Fibroblast of skin of left quadriceps (primary cell): ENCODE measurements around the gene UQCRC2.
"Not testable (repeated sequence)": the region's sequence is repeated elsewhere in the genome, so short reads cannot be mapped to it uniquely, and the experiment has no call there.

Experiments
- DNase-seq, 2 experiments: peaks; one replicate each; pipeline ENCODE4 v3.0.0-alpha.2; 2013; ENCODE audit warnings: low read depth in 2 of 2

The UQCRC2 gene

DNA sequence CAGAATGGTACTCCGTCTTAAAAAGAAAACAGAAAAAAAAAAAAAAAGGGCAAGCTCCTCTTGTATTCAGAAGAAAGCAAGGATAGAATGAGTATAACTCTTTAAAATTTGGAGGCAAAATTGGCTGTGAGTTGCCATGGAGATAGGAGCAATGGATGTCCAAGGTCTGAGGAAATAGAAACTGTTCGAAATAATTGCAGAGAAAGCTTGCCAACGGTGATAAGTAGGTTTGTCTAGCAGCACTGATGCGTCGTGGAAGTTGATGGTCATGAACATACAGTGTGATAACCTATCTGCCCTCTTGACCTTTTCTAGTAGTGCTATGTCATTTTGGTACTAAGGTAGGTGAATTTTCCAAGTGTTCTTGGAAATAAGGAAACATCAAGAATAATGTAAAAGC, 57.7 kb downstream of the UQCRC2 start:
- DNase-seq: no peak

DNA sequence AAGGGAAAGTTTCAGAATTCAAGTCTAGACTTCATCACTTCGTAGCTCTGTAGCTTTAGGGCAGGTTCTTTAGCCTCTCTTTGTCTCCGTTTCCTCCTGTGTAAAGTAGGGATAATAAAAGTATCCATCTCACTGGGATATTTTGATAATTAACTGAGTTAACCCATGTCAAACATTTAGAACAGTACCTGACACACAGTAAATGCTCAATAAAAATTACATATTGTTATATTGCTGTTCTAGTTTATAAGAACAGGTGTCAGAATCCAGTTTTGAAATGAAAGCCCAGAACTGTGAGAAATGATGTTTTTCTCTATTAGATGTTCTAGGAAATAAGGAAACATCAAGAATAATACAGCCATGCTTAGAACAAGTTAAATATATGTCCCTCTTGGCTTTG, 59.1 kb downstream of the UQCRC2 start:
- DNase-seq: no peak

DNA sequence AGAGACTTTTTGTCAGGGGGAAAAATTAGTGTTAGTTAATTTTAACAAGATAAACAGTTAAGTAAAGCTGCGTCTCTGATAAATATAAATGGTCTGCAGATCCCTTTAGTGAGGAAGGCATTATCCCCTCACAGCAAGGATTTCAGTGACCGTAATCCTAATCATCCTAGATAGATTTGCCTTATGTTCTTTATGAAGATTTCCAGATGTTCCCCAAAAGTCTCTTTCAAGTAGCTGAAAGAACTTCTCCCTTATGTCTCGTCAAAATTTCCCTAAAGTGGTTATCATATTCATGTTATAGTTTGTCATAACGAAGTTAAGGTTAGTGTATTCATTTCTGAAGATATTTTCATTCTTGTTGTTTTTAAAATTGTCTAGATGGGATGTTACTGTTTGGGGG, 60.3 kb downstream of the UQCRC2 start:
- no peak for DNase-seq

DNA sequence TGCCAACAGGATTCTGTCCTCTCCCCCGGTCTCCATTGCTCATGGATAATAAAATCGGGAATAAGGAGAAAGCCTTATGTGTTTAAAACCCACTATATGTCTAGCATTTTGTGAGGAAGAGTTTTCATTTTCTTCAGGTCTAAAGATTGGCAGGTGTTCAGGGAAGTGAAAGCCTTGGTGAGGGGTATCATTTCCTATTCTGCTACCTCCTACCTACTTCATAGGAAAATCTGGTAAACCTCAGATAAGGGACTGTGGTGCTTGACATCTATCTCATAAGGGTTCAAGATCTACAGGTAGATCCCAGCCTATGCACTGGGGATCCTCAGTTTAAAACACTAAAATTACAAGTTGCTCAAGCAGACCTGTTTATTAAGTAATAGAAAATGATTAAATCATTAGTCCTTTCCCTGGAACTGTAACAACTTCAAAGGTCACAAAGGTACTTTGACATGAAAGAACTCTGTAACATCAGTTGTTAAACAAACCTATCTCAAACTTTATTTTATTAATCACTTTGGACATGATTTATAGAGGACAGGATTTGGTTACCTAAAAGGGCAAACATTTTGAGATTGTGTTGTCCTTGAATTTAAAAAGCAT, 61.2 kb downstream of the UQCRC2 start:
- no peak for DNase-seq

DNA sequence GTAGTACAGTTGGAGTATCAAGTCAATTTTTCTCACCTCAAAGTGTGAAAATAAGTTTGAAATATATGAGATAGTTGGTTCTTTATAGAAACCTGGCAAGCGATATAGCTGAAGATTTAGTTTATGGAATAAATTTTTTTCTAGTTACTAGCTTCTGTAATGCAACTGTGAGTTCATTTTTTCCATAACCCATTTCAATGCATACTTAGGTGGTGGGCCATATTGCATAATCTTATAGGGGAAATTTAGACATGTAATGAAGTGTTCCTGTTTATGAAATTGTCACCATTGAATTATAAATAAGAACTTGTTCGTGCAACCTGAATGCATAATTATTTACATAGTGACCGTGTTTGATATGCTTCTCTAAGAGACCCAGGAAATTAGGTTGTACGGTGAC, 63.8 kb downstream of the UQCRC2 start:
- DNase-seq: no peak

DNA sequence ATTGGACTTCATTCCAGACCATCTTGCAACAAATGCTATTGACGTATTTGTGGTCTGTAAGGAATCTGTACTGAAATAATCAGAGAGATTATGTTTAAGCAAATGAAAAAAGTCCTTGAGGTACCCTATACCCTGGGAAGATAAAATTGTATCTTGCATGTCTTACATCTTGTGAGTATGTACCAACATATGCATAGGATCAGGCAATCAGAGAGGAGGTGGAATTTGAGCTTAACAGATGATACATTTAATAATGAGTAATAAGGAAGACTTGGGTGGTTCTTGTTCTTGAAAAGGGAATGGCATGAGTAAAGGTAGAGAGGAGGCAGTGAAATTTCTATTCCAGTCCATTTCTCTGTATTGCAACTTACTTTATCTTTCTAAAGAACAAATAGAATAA, 65.4 kb downstream of the UQCRC2 start:
- no peak for DNase-seq

DNA sequence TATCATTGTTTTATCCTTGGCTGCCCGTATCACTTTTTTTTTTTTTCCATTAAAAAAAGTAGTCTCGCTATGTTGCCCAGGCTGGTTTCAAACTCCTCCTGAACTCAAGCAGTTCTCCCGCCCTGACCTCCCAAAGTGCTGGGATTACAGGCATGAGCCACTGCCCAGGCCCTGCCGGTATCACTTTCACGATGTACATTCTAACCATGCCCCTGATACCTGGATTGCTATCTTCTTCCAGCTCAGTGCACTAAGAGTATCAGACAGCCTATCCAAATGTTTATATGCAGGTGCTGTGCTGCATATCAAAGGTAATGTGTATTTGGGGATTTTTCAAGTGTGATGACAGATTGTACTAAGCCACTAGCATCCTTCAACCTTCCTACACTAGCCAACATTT, 69.0 kb downstream of the UQCRC2 start:
- no peak for DNase-seq

DNA sequence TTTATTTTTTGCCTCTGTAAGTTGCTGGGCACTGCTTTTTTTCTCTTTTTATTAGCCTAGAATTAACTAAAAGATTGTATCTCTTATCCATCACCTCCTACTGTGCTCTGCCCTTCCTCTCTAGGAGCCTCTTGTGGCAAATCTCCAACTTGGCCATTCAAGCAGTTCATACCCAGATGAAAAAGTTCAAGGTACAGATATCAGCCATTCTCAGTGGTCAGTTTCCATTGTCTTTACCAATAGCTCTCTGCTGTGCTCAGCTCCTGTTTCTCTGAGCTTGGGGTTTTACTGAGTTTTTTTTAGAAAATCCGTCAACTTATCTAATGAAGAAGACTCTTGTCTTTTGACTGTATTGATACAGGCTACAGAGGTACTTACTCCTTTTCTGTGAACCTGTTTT, 70.3 kb downstream of the UQCRC2 start:
- DNase-seq: no peak

DNA sequence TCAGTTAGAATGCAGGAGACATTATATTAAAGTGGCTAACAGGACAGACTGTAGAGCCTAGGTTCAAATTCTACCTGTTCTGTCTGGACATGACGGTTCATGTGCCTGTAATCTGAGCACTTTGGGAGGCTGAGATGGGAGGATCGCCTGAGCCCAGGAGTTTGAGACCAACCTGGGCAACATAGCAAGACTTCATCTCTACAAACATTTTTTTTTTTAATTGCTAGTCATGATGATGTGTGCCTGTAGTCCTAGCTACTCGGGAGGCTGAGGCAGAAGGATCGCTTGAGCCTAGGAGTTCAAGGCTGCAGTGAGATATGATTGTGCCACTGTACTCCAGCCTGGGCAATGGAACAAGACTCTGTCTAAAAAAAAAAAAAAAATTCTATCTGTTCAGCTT, 71.6 kb downstream of the UQCRC2 start:
- not testable (repeated sequence) for DNase-seq

DNA sequence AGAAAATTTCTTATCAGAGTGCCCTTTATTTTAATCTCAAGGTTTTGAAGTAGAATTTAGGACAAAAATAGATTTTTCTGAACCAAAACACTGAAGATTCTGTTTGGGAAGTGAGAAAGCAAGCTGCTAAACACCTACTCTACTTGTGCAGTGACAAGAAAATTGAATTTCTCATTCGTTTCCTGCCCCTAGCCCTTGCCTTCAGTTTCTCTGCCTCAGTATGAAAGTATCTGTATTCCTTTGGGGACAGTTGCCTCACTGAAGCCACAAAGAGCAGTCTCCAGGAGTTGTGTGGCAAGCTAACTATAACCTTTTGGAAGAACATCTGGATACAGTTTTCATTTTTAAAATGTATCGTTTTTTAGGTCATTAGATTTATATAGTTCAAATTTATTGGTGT, 74.5 kb downstream of the UQCRC2 start:
- DNase-seq: no peak

DNA sequence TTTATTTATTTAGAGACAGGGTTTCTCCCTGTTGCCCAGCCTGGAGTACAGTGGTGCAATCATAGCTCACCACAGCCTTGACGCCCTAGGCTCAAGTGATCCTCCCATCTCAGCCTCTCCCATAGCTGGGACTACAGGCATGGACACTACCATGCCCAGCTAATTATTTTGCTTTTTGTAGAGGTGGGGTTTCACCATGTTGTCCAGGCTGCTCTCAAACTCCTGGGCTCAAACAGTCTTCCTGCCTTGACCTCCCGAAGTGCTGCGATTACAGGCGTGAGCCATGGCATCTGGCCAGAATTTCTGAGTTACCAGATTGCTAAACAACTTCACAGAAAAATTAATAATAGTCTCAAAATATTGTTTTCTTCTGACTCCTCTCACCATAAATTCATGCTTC, 76.5 kb downstream of the UQCRC2 start:
- DNase-seq: no peak

DNA sequence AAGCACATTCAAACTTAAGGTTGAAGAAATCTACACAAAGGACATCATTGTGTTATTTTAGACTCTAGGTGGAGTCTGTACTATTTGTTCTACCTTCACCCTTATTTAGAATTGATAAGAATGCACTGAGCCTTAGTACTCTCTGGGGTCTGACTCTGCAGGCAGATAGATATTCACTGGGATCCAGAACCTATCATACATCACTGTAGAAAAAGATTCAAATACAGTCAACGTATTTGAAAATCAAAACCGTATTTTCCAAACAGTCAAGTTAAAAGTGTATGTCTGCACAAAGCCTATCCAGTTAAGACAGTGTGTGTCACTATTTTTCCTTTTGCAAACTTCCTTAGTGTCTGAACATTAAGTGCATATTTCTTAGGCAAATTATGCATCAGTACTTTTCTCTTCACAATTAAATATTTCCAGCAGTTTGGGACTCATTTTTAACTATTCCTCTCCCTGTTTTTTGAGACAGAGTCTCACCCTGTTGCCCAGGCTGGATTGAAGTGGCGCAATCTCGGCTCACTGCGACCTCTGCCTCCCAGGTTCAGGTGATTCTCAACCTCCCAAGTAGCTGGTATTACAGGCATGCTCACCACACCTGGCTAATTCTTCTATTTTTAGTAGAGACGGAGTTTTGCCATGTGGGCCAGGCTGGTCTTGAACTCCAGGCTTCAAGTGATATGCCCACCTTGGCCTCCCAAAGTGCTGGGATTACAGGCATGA, 77.1 kb downstream of the UQCRC2 start:
- no peak for DNase-seq

DNA sequence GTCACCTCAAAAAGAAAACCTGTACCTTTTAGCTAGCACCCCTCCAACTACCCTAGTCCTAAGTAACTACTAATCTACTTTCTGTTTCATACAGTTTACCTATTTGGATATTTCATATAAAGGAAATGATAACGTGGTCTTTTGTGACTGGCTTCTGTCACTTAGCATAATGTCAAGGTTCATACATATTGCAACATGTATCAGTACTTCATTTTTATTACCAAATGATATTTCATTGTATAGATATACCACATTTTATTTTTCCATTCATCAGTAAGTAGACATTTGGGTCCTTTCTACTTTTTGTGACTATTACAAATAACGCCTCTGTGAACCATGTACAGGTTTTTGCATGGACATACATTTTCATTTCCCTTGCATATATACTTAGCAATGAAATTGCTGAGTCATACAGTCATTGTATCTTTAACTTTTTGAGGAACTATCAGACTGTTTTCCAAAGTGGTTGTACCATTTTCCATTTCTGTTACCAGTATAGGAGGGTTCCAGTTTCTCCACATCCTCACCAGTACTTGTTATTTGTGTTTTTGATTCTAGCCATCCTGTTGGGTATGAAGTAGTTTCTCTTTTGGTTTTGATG, 78.4 kb downstream of the UQCRC2 start:
- no peak for DNase-seq
